HS-27A (cell line): ENCODE measurements around the gene MLXIP.
"Not testable (repeated sequence)": the region's sequence is repeated elsewhere in the genome, so short reads cannot be mapped to it uniquely, and the experiment has no call there.

Experiments used
- DNase-seq: peaks from one replicate; pipeline ENCODE4 v3.0.0-alpha.2; 2012; ENCODE audit warnings: low read depth, missing footprints

MLXIP gene, protein sequence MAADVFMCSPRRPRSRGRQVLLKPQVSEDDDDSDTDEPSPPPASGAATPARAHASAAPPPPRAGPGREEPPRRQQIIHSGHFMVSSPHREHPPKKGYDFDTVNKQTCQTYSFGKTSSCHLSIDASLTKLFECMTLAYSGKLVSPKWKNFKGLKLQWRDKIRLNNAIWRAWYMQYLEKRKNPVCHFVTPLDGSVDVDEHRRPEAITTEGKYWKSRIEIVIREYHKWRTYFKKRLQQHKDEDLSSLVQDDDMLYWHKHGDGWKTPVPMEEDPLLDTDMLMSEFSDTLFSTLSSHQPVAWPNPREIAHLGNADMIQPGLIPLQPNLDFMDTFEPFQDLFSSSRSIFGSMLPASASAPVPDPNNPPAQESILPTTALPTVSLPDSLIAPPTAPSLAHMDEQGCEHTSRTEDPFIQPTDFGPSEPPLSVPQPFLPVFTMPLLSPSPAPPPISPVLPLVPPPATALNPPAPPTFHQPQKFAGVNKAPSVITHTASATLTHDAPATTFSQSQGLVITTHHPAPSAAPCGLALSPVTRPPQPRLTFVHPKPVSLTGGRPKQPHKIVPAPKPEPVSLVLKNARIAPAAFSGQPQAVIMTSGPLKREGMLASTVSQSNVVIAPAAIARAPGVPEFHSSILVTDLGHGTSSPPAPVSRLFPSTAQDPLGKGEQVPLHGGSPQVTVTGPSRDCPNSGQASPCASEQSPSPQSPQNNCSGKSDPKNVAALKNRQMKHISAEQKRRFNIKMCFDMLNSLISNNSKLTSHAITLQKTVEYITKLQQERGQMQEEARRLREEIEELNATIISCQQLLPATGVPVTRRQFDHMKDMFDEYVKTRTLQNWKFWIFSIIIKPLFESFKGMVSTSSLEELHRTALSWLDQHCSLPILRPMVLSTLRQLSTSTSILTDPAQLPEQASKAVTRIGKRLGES

DNA sequence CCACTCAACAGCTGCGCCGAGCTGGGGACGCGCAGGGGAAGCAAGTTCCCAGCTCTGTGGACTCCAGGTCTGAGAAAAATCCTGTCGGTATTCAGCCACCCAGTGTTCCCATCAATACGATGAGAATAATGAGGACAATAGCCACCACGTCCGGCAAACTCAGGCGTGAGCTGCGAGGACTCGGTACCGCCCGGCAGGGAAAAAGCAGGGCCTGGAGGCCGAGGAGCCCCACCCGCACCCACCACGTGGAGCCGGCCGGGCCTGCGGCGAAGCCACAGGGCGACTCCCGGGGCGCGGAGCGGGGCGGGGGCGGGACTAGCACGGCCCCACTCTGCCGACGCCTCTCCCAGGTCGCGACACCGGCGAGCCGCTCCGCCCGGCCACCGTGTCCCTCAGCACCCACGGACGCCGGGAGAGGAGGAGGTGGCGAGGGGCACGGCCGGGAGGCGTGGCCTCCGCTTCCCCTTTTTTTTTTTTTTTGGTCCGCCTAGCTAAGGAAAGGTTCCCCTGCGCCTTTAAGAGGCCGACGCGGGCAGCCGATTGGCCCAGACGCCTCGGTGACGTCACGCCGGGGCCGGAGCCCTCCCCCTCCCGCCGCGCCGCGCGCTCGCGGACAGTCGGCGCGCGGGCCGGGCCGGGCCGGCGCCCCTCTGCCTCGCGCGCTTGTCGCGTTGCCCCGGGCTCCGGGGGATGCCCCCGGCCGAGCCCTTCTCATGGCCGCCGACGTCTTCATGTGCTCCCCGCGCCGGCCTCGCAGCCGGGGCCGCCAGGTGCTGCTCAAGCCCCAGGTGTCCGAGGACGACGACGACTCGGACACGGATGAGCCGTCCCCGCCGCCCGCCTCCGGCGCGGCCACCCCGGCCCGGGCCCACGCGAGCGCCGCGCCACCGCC, at the start of gene MLXIP:
TSS of gene MLXIP (plus strand) at position 616 of the 892 bp plus-strand sequence. CDS start at position 714, 98 bp downstream.
- DNase-seq, result peak; percentile 77

DNA sequence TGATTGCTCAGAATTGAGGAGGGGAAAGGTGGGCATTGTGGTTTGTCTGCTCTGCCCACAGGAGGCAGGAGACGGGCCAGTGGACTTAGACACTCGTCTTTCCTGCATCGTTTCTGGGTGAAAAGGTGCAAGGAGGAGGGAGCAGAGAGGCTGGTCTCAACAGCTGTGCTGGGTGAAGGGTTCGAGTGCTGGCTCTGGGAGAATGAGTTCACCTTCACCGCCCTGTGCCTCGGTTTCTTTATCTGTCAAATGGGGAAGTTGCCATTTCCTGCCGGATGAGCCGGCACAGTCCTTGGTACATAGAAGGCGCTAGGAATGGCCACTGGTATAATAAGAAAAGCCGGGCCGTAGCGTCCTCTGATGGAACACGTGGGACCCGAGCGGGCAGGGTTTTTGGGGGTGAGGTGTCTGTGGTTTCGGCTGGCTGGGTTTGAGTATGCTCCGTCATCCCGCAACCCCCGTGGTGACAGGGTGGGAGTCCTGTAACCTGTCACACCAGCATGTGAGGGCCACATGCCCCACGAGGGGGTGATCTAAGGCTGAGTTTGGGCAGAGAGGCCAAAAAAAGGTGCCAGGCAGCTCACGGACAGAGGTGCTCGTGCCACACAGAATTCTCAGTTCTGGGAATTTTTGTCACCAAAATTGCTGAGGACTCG, 49.5 kb upstream of the MLXIP start:
- no peak for DNase-seq

DNA sequence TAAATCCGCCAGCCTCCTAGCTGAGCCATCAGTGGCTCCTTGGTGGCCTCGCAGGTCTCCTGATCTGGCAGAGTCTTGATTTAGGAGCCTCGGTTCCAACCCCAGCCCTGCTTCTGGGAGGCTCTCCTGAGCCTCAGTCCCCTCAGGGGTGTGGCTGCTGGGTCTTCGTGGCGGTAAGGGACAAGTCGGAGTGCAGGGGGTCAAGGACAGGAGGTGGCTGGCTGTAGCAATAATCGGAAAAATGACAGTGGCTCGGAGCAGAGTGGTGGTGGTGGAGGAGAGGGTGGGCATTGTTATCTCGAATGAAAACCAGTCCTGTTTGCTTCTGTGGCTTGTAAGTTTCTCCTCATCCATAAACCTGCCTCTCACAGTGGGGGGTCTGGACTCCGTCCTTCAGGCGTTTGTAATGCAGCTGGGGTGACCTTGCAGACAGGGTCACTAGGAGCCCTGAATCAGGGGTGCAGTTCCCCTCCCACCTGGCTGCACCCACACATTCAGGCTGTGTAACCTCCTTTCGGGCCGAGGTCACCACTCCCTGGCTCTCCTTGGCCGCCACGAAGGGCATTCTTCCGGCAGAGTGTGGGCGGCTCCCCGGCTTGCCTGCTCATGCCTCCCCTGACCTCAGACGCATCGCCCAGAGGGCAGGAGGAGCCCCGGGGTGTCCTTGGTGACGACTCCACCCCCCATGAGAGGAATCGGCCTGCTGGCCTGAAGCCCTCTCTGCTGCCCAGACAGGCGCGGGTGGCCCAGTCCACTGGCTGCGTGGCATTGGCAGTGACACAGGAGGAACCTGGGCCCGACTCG, 48.7 kb upstream of the MLXIP start:
- no peak for DNase-seq

DNA sequence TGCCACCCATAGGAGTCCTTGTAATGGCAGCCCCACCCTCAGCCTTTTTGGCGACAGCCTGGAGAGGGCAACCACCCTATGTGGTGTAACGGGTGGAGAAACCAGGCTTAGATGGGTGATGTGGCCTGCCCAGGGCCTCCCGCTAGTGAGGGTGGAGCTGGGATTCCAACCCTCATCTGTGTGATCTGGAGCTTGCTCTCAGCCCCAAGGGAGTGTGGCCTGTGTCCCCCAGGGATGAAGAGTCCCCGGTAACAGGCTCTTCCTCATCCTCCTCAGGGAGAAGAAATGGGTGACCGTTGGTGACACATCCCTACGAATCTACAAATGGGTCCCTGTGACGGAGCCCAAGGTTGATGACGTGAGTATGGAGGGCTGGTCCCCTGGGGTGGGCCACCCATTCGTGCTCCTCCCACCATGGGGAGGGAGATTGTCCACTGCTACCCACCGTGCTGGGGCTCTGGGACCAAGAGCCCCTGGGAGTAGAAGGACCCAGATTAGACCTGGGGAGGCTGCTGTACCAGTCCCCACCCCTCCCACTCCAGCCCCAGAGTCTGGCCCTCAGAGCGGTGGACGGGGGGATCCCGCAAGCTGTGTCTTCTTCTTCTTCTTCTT, 48.0 kb upstream of the MLXIP start:
- DNase-seq, result no peak

DNA sequence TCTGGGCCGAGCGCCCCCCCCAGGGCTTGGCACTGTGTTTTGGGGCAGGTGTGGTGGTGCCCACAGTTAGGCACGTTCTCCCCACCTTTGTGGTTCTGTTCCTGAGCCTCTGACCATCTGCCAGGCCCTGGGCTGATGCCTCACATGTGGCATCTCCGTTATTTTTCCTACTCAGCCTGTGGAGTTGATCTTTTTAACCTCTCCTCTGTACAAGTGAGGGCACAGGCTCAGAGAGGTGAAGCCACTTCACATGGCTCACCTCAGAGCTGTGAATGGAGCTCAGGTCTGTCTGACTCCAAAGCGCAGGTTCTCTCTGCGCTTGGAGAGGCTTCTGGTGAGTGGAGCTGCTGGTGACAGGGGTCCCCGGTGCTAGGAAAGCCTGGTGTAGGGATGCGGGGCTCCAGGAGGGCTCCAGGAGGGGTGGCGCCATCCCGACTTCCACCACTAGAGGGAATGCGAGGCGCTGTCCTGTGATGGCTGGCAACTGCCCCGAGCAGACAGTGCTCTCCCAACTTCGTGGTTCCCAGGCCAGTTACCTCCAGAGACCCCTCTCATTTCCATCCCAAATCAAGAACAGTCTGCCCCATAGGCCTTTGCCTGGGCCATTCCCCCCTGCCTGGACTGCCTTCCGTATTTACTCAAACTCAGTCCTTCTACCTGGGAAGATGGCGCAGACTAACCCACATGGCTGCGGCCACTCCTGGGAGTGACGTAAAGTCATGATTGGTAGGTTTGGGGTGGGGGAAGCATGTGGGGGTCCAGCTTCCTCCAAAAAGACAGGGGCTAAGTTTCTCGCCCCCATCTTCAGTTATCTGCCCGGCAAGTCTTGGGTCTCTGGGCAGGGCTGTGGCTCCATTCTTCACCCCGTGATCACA, 47.0 kb upstream of the MLXIP start:
- no peak for DNase-seq

DNA sequence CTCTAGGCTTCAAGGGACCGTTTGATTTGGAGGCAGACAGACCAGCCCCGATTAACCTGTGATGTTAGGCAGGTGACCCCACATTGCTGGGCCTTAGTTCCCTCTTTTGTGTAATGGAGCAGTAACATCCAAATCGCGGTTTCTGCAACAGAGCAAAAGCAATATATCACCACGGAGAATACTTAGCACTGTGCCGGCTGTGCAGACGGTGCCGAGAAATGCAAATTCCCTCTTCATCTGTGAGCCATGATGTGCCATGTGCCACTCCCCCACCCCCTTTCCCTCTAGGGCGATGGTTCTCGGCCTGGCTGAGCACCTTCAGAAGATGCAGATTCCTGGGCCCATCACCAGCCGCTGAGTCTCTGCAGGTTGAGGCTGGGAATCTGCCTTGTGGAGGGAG, 46.0 kb upstream of the MLXIP start:
- DNase-seq, result no peak

DNA sequence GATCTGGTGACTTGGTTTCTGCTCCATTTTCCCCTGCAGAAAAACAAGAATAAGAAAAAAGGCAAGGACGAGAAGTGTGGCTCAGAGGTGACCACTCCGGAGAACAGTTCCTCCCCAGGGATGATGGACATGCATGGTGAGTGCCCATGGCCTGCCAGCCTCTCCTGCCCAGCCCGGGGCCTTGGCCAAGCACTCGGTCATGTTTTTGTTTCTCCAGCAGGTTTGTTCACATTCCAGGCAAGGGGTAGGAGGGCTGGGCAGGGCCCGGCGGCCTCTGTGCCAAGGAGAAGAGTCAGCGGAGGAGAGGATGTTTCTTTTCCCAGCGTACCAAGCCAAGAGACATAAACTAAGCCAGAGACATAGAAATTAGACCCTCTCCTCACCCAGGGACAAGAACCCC, 43.3 kb upstream of the MLXIP start:
- no peak for DNase-seq

DNA sequence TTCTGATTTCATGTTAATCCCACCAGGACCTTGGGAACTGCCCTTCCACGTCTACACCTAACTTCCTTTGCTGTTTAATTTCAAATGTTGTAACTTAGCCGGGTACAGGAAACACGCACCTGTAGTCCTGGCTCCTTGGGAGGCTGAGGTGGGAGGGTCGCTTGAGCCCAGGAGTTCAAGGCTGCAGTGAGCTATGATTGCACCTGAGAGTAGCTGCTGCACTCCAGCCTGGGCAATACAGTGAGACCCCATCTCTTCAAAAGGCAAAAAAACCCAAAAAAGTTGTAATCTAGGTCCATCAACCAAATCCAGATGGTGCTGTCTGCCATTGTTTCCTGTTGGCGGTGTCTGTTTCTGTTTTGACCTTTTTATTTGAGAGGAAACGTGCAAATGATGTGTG, 42.4 kb upstream of the MLXIP start:
- no peak for DNase-seq

DNA sequence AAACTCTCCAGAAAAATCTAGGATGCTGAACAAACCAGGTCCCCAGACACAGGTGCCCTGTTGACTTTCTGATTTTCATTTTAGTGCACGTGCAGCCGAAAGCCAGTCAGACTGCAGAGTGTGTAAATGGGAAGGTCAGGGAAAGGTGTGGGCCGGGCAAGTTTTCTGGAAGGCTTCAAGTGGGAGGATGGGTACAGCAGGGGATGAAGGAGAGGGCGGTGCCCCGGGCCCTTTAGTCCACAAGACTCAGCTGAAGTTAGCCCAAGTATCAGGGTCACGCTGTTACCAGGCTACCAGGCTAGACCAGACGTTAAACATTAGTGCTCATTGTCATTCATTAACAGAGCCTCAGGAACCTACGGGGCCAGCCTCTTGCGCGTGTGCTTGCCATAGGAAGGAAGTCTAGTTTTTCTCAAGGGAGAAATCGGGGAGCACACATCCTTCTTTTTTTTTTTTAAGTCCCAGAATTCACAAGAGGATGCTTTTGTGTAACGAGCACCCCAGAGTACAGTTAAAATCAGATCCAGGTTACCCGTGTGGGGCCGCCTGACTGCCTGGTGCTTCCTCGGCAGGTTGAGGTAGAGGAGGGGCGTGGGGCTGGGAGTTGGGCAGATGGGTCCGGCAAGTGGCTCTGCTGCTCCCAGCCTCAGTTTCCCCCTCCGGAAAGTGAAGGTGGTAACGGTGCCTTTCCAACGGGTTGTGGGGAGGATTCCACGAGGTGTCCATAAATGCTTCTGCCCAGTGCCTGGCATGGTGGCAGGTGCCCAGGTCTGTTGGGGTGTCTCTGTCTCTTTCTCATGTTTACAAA, 37.8 kb upstream of the MLXIP start:
- no peak for DNase-seq

DNA sequence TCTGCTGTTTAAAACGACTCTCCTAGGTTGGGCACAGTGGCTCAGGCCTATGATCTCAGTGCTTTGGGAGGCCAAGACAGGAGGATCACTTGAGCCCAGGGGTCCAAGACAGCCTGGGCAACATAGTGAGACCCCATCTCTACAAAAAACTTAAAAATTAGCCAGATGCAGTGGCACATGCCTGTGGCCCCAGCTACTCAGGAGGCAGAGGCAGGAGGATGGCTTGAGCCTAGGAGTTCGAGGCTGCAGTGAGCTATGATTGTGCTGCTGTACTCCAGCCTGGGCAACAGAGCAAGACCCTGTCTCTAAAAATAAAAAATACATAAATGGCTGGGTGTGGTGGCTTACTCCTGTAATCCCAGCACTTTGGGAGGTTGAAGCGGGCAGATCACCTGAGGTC, 37.1 kb upstream of the MLXIP start:
- not testable (repeated sequence) for DNase-seq

DNA sequence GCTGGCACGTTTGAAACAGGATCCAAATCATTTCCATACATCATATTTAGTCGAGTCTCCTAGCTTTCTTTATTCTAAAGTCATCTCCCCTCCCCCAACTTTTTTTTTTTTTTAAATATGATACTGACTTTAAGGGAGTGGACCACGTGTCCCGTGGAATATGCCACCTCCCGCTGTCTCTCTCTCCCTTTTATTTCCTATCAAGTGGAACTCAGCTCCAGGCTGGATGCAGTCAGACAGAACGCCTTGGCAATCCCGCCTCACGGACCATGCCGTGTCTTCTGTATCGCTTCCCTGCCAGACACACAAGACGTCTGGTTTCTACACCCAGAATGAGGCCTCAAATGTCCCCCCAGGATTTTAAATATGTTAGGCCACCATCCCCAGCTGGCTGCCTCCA, 35.6 kb upstream of the MLXIP start:
- no peak for DNase-seq

DNA sequence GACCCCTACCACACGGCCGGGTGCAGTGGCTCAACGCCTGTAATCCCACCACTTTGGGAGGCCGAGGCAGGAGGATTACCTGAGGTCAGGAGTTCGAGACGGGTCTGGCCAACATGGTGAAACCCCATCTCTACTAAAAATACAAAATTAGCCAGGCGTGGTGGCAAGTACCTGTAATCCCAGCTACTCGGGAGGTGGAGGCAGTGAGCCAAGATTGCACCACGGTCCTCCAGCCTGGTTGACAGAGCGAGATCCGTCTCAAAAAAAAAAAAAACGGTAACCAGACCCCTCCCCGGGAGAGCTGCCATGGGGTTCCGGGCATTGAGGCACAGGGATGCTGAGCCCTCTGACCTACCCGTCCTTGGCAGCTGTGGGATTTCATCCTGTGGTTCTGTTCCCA, 35.1 kb upstream of the MLXIP start:
- DNase-seq, result no peak

DNA sequence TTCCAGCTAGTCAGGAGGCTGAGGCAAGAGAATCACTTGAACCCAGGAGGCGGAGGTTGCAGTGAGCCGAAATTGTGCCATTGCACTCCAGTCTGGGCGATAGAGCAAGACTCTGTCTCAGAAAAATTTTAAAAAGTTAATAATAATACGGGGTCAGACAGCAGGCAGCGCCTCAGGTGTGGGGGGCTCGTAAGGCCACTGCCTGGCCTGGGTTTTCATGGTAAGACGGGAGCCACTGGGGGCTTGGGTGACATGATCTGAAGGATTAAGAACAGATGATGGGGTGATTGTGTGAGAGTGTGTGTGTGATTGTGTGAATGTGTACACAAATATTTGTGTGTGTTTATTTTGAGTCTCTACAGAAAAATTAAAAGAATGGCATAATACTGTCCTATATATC, 33.3 kb upstream of the MLXIP start:
- no peak for DNase-seq

DNA sequence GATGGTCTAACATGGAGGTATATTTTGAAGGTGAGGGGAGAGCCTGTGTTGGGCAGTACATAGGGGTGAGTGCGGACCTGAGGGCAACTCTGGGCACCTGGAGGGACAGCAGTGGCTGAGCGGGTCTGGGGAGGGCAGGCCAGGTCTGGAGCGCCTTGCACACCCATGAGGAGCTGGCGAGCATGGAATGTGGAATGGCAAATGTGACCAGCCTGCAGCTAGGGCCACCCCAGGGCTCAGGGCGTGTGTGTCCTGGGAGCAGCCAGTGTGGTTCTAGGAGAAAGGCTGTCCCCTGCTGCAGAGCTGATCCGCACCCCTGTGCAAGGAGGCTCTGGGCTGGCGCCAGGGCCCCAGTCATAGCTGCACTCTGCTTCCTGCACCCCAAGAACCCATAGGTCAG, 32.4 kb upstream of the MLXIP start:
- no peak for DNase-seq

DNA sequence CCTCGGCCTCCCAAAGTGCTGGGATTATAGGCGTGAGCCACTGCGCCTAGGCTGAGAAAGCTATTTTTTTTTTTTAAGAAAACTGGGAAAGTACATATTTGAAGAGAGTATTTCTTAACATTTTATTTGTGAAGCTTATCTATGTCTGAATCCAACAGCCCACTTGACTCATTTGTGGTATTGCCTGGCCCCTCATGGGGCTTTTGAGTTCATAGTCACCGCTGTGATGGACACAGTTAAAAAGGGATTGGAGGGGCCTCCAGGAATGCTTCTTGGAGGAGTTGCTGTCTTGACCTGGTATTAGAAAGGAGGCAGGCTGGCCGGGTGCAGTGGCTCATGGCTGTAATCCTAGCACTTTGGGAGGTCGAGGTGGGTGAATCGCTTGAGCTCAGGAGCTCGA, 30.4 kb upstream of the MLXIP start:
- DNase-seq, result no peak

DNA sequence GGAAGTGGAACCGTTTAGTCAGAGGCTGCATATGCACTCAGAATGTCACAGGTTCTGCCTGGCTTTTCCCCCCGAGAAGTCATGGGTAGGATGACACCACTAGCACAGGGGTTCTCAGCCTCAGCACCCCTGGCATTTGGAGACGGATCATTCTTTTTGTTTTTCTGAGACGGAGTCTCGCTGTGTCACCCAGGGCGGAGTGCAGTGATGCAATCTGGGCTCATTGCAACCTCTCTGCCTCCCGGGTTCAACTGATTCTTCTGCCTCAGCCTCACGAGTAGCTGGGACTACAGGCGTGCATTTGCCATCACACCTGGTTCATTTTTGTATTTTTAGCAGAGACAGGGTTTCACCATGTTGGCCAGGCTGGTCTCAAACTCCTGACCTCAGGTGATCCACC, 28.7 kb upstream of the MLXIP start:
- no peak for DNase-seq

DNA sequence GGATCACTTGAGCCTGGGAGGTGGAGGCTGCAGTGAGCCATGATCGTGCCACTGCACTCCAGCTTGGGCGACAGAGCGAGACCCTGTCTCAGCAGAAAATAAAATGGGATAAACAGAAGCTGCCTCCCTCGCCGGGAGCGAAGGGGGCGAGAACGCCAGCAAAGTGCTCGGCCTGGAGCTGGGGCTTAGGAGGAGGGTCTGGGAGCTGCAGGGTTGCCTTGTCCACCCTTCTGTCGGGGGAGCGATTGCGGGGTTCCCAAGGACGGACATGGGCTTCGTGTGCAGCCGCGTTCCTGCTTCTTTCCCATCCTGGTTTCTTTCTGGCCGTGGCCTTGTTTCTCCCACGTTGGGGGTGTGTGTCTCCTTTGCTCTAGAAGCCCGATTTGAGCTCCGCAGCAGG, 27.9 kb upstream of the MLXIP start:
- DNase-seq, result no peak

DNA sequence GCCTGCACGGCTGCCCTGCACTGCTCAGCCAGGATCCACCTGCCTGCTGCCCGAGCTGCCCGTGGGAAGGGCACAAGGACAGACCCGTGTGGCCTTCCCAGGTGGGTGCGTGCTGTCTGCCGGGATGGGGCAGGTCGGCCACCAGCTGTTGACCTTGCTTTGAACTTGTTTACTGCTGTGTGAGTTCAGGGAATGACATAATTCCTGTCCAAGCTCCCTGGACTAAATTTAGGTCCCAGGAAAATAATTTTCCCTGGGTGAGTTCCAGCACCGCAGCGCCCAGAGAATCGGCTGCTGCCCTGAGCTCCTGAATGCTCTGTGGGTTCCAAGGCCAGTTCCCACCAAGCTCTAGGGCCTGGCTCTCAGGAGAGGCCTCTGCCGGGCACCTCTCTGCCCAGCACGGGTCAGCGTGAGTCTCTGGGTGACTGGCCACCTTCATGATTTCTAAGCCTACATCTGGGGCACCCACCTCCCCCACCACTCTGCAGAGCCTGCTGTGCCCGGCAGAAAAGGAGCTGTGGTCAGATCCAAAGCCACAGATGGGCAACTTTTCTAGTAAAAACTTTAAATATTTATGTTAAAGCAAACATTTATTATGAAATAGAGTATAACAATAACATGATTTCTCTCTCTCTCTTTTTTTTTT, 27.2 kb upstream of the MLXIP start:
- no peak for DNase-seq
